GM19438 (cell line): Measurements from ENCODE around the gene BLMH.
"Not testable (repeated sequence)": the region's sequence is repeated elsewhere in the genome, so short reads cannot be mapped to it uniquely, and the experiment has no call there.

Experiments used
- ATAC-seq: cut with Tn5 transposase; IDR thresholded peaks from one replicate; pipeline ENCODE4 v1.9.1; 2021; ENCODE audit warnings: low read depth; ENCODE audit not compliant: unreplicated experiment

The BLMH gene

GRCh38 chr17:30209930-30210329 is 81.8 kb downstream of the BLMH start:
- ATAC-seq: no peak

DNA sequence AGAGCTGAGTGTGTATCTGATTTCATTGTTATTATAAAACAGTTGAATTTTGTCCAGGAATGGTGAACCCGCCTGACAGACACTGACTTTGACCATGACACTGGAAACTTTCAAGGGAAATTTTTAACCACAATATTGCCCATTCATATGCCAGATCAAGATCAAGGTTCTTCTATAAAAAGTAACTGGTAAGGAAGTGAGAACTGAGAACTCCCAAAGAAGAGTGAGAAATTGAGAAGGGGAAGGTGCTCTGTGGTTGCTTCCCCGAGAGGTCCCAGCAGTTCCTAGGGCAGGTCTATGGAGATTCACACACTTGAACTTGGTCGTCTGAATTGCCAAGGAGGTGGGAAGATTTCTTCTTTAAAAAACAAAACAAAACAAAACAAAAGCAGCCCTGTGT is 83.5 kb downstream of the BLMH start:
- no peak for ATAC-seq

DNA sequence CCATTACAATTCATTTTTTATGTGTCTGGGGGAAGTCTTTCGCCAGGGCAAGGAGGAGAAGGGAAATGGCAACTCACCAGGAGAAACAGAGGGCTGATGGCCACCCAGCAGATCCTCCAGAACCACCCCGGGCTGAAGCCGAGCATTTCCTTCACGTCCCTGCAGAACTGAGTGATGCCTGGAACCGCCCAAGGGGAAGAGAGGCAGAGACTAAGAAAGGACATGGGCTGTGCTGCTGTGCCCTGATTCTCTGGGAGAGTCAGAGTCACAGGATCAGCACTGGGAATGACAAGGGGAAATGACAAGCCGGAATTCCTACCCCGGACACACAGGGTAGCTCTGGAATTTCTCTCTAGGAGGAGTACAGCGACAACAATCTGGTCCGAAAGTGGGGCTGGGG is 84.1 kb downstream of the BLMH start:
- ATAC-seq: no peak

DNA sequence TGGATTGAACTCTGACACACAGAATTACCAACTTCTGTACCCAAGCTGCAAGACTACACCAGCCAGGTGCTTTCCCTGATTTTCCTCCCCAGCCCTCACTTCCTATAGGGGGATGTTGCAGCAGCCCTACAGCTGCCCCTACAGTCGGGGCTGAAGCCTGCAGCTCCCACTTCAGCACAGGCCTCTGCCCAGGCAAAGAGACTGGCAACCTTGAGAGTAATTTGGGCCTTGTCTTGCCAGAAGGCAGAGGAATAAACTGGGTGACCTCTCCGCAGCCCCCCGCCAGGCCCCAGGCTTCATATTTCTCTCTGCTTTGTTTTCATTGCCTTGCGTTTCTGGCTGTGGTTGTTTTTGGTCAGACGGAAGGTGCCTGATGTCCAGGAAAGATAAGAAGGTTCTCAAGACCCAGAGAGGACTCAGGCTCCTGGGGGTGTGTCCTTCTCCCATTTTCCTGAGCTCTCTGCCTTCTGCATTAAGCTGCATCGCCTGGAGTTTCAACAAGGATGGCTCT is 88.2 kb downstream of the BLMH start:
- ATAC-seq: no peak

- ATAC-seq: not testable (repeated sequence)
These were observed 91.1 kb downstream of the BLMH start for GRCh38 chr17:30200656-30201055.

- ATAC-seq: no peak
These were observed 91.6 kb downstream of the BLMH start for GRCh38 chr17:30200106-30200505.

DNA sequence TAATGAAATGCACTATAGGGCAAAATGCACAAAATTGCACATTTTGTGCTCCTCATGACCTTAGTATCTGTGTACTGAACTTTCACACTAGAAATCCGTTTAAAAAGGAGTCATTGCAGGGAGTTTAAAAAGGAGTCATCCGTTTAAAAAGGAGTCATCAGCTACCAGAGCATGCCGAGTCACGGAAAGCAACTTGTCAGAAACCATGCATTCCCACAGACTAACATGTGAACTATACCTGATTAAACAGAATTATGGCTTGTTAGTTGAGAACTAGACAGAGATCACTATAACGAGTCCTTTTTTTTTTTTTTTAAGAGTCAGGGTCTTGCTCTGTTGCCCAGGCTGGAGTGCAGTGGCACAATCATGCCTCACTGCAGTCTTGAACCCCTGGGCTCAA is 92.1 kb downstream of the BLMH start:
- ATAC-seq: no peak
